Measurements from ENCODE around the gene TMEM131.

TMEM131 gene

GRCh38 chr2:97935719-97936161 is 60.0 kb downstream of the TMEM131 start:
- no peak for TF ChIP-seq CTCF (IDR thresholded peaks at IDR 0.05; ENCODE audit: low read depth, low read length)
- DNase-seq (ENCODE audit: extremely low read depth, low read depth) = peak; percentile 61

- no peak for TF ChIP-seq CTCF (IDR thresholded peaks at IDR 0.05; ENCODE audit: low read depth, low read length)
- no peak for DNase-seq (ENCODE audit: extremely low read depth, low read depth)
These were observed 62.6 kb downstream of the TMEM131 start for GRCh38 chr2:97932975-97933662.

- DNase-seq (ENCODE audit: extremely low read depth, low read depth) = no peak
- TF ChIP-seq CTCF (IDR thresholded peaks at IDR 0.05; ENCODE audit: low read depth, low read length) = no peak
These were observed 63.9 kb downstream of the TMEM131 start for GRCh38 chr2:97931858-97932225.

- no peak for DNase-seq (ENCODE audit: extremely low read depth, low read depth)
- no peak for TF ChIP-seq CTCF (IDR thresholded peaks at IDR 0.05; ENCODE audit: low read depth, low read length)
These were observed 64.5 kb downstream of the TMEM131 start for GRCh38 chr2:97931118-97931857.

- DNase-seq (ENCODE audit: extremely low read depth, low read depth) = no peak
- no peak for TF ChIP-seq CTCF (IDR thresholded peaks at IDR 0.05; ENCODE audit: low read depth, low read length)
These were observed 67.2 kb downstream of the TMEM131 start for GRCh38 chr2:97928591-97928990.

- no peak for TF ChIP-seq CTCF (IDR thresholded peaks at IDR 0.05; ENCODE audit: low read depth, low read length)
- DNase-seq (ENCODE audit: extremely low read depth, low read depth) = no peak
These were observed 68.8 kb downstream of the TMEM131 start for GRCh38 chr2:97926946-97927345.

GRCh38 chr2:97924194-97924593 is 71.6 kb downstream of the TMEM131 start:
- no peak for DNase-seq (ENCODE audit: extremely low read depth, low read depth)
- no peak for TF ChIP-seq CTCF (IDR thresholded peaks at IDR 0.05; ENCODE audit: low read depth, low read length)

Measured in AG09319 (cell line).